ENCODE results near the gene GADD45A. TPM values are rescaled to one million over a fixed set of nuclear protein-coding genes. Genes with fewer than 3 reads are reported as not detected.

The GADD45A gene
- polyA plus RNA-seq, 3 donors: 7.5 to 14.3 (median 9.6) TPM

- WGBS (ENCODE audit: insufficient coverage): under 1% methylated on average over 63 of the region's 65 CpGs
- H3K27ac Mint-ChIP-seq: peak overlapping the region; percentile 78 to 92 (median 89)
- H3K36me3 Mint-ChIP-seq: peaks cover 4 to 11% of the 10 kb centered on the region in 2 donors
- Histone ChIP-seq H2AFZ (ENCODE audit: insufficient read depth, low read depth, low read length, poor library complexity, severe bottlenecking) (peak overlapping the region; percentile 92), H3K4me1 (ENCODE audit: control insufficient read depth in 1 of 2, insufficient read depth in 2 of 2, low read length in 2 of 2) (peaks cover 52 to 66% of the 10 kb centered on the region in 2 donors), H3K4me2 (replicated peaks; ENCODE audit: extremely low read depth, low read length, poor library complexity, severe bottlenecking) (peak overlapping the region; percentile 99), H3K36me3 (replicated peaks in 1 of 2; ENCODE audit: control insufficient read depth in 1 of 2, insufficient read depth in 2 of 2, low read length in 2 of 2) (peaks cover 0 to 7% of the 10 kb centered on the region in 2 donors), H3K4me3 (replicated peaks in 1 of 3; ENCODE audit: low read depth in 2 of 3, low read length in 3 of 3) (peak overlapping the region; percentile 74 to 92 (median 91)), H3K79me2 (ENCODE audit: insufficient read depth, low read length) (peaks cover 20% of the 10 kb centered on the region), H3K27me3 (ENCODE audit: control insufficient read depth in 2 of 2, insufficient read depth in 2 of 2, low read length in 2 of 2) (no peaks in the 10 kb centered on the region), H3K9ac (ENCODE audit: insufficient read depth, low read length, poor library complexity, severe bottlenecking) (peak overlapping the region; percentile 82), H3K9me3 (replicated peaks in 1 of 2; ENCODE audit: control insufficient read depth in 1 of 2, insufficient read depth in 1 of 2, low read length in 2 of 2) (no peaks in the 10 kb centered on the region), H4K20me1 (ENCODE audit: insufficient read depth, low read length) (peaks cover 7% of the 10 kb centered on the region), H3K27ac (ENCODE audit: low read depth in 1 of 2, low read length in 2 of 2) (peak overlapping the region; percentile 74 to 91)
- peak overlapping the region; percentile 88 to 91 for H3K4me3 Mint-ChIP-seq
- peaks cover 52% of the 10 kb centered on the region for H3K4me1 Mint-ChIP-seq
- no peak for TF ChIP-seq CTCF (IDR thresholded peaks at IDR 0.05)
- peaks cover 1 to 2% (median 1%) of the 10 kb centered on the region in 3 donors for H3K27me3 Mint-ChIP-seq (ENCODE audit: low read depth in 3 of 3)
- intact Hi-C loops (cut with micrococcal nuclease): loop anchor here (5.0 to 10.0 kb wide), 4 partner anchors 37 to 1353 kb away; partner anchors contain the start of gene SERBP1 (in 1 of the 2)
- no peaks in the 10 kb centered on the region for H3K9me3 Mint-ChIP-seq
- peak; percentile 42 to 82 (median 44) for DNase-seq
Measured at GRCh38 chr1:67685558-67686266, 711 bp downstream of the GADD45A start.

GRCh38 chr1:67686267-67687197, 1.5 kb downstream of the GADD45A start:
- Histone ChIP-seq H3K79me2 (ENCODE audit: insufficient read depth, low read length) (peaks cover 20% of the 10 kb centered on the region), H3K27me3 (ENCODE audit: control insufficient read depth in 2 of 2, insufficient read depth in 2 of 2, low read length in 2 of 2) (no peaks in the 10 kb centered on the region), H2AFZ (ENCODE audit: insufficient read depth, low read depth, low read length, poor library complexity, severe bottlenecking) (peak overlapping the region; percentile 92), H3K9me3 (replicated peaks in 1 of 2; ENCODE audit: control insufficient read depth in 1 of 2, insufficient read depth in 1 of 2, low read length in 2 of 2) (no peaks in the 10 kb centered on the region), H3K27ac (ENCODE audit: low read depth in 1 of 2, low read length in 2 of 2) (peak overlapping the region; percentile 74 to 91), H3K4me3 (replicated peaks in 1 of 3; ENCODE audit: low read depth in 2 of 3, low read length in 3 of 3) (peak overlapping the region; percentile 74 to 92 (median 91)), H4K20me1 (ENCODE audit: insufficient read depth, low read length) (peaks cover 7% of the 10 kb centered on the region), H3K9ac (ENCODE audit: insufficient read depth, low read length, poor library complexity, severe bottlenecking) (peak overlapping the region; percentile 82), H3K36me3 (replicated peaks in 1 of 2; ENCODE audit: control insufficient read depth in 1 of 2, insufficient read depth in 2 of 2, low read length in 2 of 2) (peaks cover 0 to 10% of the 10 kb centered on the region in 2 donors), H3K4me2 (replicated peaks; ENCODE audit: extremely low read depth, low read length, poor library complexity, severe bottlenecking) (peak overlapping the region; percentile 99), H3K4me1 (ENCODE audit: control insufficient read depth in 1 of 2, insufficient read depth in 2 of 2, low read length in 2 of 2) (peaks cover 52 to 66% of the 10 kb centered on the region in 2 donors)
- Mint-ChIP-seq H3K4me3 (peak overlapping the region; percentile 88 to 91), H3K36me3 (peaks cover 6 to 15% of the 10 kb centered on the region in 2 donors), H3K27ac (peak overlapping the region; percentile 78 to 96 (median 90)), H3K9me3 (no peaks in the 10 kb centered on the region), H3K4me1 (peaks cover 52% of the 10 kb centered on the region), H3K27me3 (ENCODE audit: low read depth in 3 of 3) (peaks cover 1 to 2% (median 1%) of the 10 kb centered on the region in 3 donors)
- peak; percentile 80 to 96 (median 89) for DNase-seq
- intact Hi-C loops (cut with micrococcal nuclease): loop anchor here (5.0 to 10.0 kb wide), 4 partner anchors 36 to 1354 kb away; partner anchors contain the start of gene SERBP1 (in 1 of the 2)
- TF ChIP-seq CTCF (IDR thresholded peaks at IDR 0.05): no peak
- under 1% methylated on average over 41 of the region's 43 CpGs for WGBS (ENCODE audit: insufficient coverage)
